Measurements from ENCODE around the gene BEND3.
"Not testable (repeated sequence)": the region's sequence is repeated elsewhere in the genome, so short reads cannot be mapped to it uniquely, and the experiment has no call there.

Gene BEND3

DNA sequence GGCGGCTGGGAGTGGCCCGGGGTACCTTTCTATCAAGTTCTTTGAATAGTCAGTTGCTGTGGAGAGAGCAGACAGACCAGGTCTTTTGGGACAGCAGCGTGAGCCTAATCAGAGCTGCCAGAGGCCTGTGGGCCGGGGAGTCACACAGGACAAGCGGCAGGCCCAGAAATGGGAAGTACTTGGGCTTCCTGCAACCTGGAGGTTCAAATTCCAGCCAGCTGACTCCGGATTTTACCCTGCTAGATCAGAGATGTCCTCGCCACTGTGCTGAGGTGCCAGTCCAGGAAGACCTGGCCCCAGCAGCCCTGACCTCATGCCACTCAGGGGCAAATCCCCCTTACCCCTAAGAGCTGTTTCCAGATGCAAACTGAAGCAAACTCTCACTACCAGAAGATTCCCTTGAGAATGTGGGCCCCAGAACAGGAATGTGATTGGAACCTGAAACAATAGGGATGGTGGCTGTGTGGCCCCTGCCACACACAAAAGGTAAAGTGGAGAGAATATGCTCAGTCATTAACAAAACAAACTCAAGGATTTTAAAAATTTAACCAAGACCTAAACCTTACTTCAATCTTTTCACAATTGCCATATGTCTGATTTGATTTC is 9.7 kb downstream of the BEND3 start:
- H3K27ac ChIP-seq (ENCODE audit: low read depth, low read length) = peak overlapping the region; percentile 73
- no peaks in the 10 kb centered on the region for H3K9me3 ChIP-seq (ENCODE audit: control insufficient read depth, insufficient read depth, low read length)
- H3K36me3 ChIP-seq (ENCODE audit: control insufficient read depth, insufficient read depth, low read length) = peaks cover 10% of the 10 kb centered on the region; the same call in 1 of the 2 replicates
- peaks cover 35% of the 10 kb centered on the region for H3K4me1 ChIP-seq (ENCODE audit: control insufficient read depth, insufficient read depth, low read length)
- H3K4me3 ChIP-seq (ENCODE audit: low read depth, low read length) = no peak overlapping the region
- H3K9ac ChIP-seq (ENCODE audit: low read depth, low read length) = no peak overlapping the region
- H3K27me3 ChIP-seq (ENCODE audit: control insufficient read depth, insufficient read depth, low read length) = no peaks in the 10 kb centered on the region

DNA sequence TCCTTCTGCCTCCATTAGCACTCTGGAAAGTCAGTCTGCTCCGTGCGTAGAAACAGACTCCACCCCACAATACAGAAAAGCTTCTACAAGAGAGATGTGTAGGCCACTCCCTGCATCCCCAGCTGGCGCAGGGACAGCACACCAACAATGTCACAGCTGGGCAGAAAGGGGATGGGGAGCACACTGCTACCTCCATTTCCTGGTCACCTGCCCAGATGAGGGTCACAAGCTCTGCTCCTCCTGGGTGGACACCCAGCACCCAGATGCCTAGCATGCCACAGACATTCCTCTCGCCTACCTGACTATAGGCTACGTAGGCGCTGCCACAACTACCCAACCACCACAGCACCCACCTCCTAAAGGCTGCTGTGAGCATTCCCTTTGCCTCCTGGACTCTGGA is 12.2 kb downstream of the BEND3 start:
- H3K9ac ChIP-seq (ENCODE audit: low read depth, low read length) = no peak overlapping the region
- peaks cover 19% of the 10 kb centered on the region for H3K36me3 ChIP-seq (ENCODE audit: control insufficient read depth, insufficient read depth, low read length)
- H3K27me3 ChIP-seq (ENCODE audit: control insufficient read depth, insufficient read depth, low read length) = no peaks in the 10 kb centered on the region
- peaks cover 29% of the 10 kb centered on the region for H3K4me1 ChIP-seq (ENCODE audit: control insufficient read depth, insufficient read depth, low read length)
- no peak overlapping the region for H3K4me3 ChIP-seq (ENCODE audit: low read depth, low read length)
- H3K9me3 ChIP-seq (ENCODE audit: control insufficient read depth, insufficient read depth, low read length) = no peaks in the 10 kb centered on the region
- H3K27ac ChIP-seq (ENCODE audit: low read depth, low read length) = no peak overlapping the region

DNA sequence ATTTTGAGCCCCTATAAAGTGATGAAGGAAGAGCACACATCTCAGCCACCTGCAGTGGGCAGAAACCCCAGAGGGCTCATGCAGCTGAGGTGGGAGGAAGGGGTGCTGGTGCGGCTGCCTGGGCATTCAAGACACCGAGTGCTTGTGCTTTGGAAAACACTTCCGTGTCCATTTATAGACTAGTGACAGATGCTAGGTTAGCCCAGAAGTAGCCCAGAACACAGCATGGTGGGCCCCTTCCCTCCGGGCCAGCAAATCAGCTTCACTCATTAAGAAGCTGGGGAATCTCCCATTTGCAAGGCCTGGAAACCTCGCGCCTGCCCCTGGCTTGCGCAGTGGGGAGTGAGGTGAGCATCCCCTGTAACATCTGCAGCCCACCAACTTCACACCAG is 12.9 kb downstream of the BEND3 start:
- H3K4me1 ChIP-seq (ENCODE audit: control insufficient read depth, insufficient read depth, low read length) = peaks cover 28% of the 10 kb centered on the region

DNA sequence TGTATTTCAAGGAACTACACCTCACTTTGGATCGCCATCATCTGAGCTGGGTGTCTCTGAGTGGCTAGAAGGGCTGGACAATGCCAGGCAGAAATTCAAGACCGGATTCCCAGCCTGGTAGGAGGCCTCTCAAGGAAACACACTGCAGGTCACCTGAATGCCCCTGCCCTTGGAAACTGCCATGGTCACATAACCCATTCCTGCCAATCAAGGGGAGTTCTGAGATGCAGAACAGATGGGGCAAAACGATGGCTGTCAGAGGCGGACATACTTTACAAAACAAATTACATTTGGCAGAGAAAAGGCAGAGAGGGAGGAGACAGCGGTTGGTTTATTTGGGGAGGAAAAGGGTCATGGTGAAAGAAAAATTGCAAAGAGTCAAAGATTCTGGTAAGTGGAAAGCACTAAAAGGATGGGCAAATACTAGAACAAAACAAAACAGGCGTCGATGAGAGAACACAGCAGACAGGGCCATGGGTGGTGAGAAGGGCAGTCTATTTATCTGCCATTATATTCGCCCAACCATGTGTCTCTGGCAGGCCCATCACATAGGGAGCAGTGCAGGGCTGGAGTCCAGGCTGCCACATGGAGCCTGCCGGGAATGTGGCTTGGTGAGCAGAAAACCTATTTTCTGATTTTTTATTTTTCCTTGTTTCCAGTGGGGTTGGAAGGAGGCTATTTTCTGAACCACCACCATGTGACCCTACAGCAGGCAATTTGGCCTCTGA is 13.5 kb downstream of the BEND3 start:
- H3K4me3 ChIP-seq (ENCODE audit: low read depth, low read length) = no peak overlapping the region
- peaks cover 28% of the 10 kb centered on the region for H3K4me1 ChIP-seq (ENCODE audit: control insufficient read depth, insufficient read depth, low read length)
- no peak overlapping the region for H3K27ac ChIP-seq (ENCODE audit: low read depth, low read length)
- H3K9ac ChIP-seq (ENCODE audit: low read depth, low read length) = no peak overlapping the region
- H3K36me3 ChIP-seq (ENCODE audit: control insufficient read depth, insufficient read depth, low read length) = peaks cover 23% of the 10 kb centered on the region
- no peaks in the 10 kb centered on the region for H3K27me3 ChIP-seq (ENCODE audit: control insufficient read depth, insufficient read depth, low read length)
- no peaks in the 10 kb centered on the region for H3K9me3 ChIP-seq (ENCODE audit: control insufficient read depth, insufficient read depth, low read length)

More for the DNA sequence above, 12.9 kb downstream of the BEND3 start:
- Histone ChIP-seq H3K4me3 (ENCODE audit: low read depth, low read length) (no peak overlapping the region), H3K9ac (ENCODE audit: low read depth, low read length) (no peak overlapping the region), H3K27ac (ENCODE audit: low read depth, low read length) (no peak overlapping the region), H3K36me3 (ENCODE audit: control insufficient read depth, insufficient read depth, low read length) (peaks cover 20% of the 10 kb centered on the region), H3K9me3 (ENCODE audit: control insufficient read depth, insufficient read depth, low read length) (no peaks in the 10 kb centered on the region), H3K27me3 (ENCODE audit: control insufficient read depth, insufficient read depth, low read length) (no peaks in the 10 kb centered on the region)

DNA sequence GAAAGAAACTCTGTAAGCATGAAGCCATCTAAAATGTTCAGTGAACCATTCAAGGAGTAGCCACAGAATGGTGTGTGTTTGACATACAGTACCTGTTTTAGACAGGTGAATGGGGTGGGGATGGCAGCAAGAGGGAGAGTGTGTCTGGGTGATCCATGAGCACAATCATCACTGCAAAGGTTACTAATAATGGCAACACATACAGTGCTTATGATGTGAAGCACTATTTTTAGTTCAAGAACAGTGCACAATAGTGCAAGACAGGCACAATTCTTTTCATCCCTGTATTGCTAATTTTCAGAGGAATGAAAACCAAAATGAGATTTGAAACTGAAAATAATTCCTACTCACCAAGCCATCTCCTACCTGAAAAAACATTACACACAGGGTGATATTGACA is 14.1 kb downstream of the BEND3 start:
- Histone ChIP-seq H3K9me3 (ENCODE audit: control insufficient read depth, insufficient read depth, low read length) (no peaks in the 10 kb centered on the region), H3K4me1 (ENCODE audit: control insufficient read depth, insufficient read depth, low read length) (peaks cover 23% of the 10 kb centered on the region), H3K27me3 (ENCODE audit: control insufficient read depth, insufficient read depth, low read length) (no peaks in the 10 kb centered on the region), H3K9ac (ENCODE audit: low read depth, low read length) (no peak overlapping the region), H3K36me3 (ENCODE audit: control insufficient read depth, insufficient read depth, low read length) (peaks cover 29% of the 10 kb centered on the region), H3K27ac (ENCODE audit: low read depth, low read length) (no peak overlapping the region), H3K4me3 (ENCODE audit: low read depth, low read length) (no peak overlapping the region)

DNA sequence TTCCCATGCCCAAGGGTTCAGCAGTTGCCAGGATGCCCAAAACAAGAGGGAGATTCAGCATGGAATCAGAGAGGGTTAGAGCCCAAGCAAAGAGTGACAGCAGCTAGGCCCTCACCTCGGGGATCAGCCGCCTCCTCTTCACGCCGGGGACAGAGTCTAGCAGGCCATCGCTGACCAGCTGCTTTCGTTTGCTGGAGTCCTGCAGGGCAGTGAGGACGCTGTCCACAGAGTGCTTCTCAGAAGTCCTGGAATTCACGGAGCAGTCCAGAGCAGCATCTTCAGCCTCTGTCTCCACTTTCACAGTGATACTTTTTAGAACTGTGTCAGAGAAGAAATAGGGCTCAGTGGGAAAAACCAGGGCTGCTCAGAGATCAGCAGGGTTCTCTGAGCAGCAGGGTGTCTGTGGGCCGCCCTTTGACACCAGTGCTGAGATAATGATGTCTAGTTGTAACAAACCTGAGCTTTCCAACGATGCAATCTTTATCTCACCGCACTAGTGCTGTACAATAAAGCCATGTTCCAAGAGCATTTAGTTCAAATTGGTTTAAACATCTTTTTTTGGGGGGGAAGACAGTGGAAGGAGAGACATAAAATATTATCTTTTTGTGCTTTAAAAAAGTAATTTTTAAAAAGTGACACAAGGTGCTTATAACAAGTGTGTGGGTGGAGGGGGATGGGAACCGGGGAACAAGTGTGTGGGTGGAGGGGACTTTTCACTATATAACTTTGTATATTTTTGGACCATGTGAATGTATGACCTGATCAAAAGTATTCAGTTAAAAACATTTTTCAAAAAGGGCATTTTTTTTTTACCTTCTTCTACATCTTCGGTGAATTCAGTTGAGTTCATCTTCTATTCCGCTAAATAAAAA is 16.6 kb downstream of the BEND3 start:
- Histone ChIP-seq H3K27me3 (ENCODE audit: control insufficient read depth, insufficient read depth, low read length) (no peaks in the 10 kb centered on the region), H3K4me1 (ENCODE audit: control insufficient read depth, insufficient read depth, low read length) (peaks cover 13% of the 10 kb centered on the region), H3K9ac (ENCODE audit: low read depth, low read length) (no peak overlapping the region), H3K27ac (ENCODE audit: low read depth, low read length) (no peak overlapping the region), H3K36me3 (ENCODE audit: control insufficient read depth, insufficient read depth, low read length) (peaks cover 49% of the 10 kb centered on the region), H3K9me3 (ENCODE audit: control insufficient read depth, insufficient read depth, low read length) (no peaks in the 10 kb centered on the region), H3K4me3 (ENCODE audit: low read depth, low read length) (no peak overlapping the region)

DNA sequence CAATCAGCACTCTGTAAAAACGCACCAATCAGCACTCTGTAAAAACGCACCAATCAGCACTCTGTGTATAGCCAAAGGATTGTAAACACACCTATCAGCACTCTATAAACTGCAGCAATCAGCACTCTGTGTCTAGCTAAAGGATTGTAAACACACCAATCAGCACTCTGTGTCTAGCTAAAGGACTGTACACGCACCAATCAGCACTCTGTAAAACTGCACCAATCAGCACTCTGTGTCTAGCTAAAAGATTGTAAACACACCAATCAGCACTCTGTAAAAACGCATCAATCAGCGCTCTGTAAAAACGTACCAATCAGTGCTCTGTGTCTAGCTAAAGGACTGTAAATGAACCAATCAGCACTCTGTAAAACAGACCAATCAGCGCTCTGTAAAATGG is 30.9 kb downstream of the BEND3 start:
- not testable (repeated sequence) for H3K9ac ChIP-seq (ENCODE audit: low read depth, low read length); H3K4me3 ChIP-seq (ENCODE audit: low read depth, low read length); H3K27ac ChIP-seq (ENCODE audit: low read depth, low read length); H3K9me3 ChIP-seq (ENCODE audit: control insufficient read depth, insufficient read depth, low read length); H3K4me1 ChIP-seq (ENCODE audit: control insufficient read depth, insufficient read depth, low read length); H3K27me3 ChIP-seq (ENCODE audit: control insufficient read depth, insufficient read depth, low read length)
- peaks cover 59% of the 10 kb centered on the region for H3K36me3 ChIP-seq (ENCODE audit: control insufficient read depth, insufficient read depth, low read length)

DNA sequence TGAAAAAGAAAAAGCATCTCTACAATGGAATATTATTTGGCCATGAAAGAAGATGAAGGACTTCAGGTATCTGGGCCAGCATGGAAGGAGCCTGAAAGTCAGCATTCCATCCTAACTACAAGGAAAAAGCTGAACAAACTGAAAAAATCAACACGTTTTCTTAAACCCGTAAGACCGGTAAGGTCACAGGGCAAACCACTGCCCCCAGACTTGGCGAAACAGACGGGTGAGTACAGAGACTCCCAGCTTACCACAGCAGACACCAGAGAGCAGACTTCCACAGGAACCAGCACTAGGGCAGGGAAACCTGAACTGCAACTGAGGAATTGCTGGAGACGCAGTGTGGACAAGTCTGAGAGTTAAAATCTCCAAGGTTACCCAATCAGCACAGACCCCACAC is 31.4 kb downstream of the BEND3 start:
- Histone ChIP-seq H3K9me3 (ENCODE audit: control insufficient read depth, insufficient read depth, low read length) (0 out of 2 replicates have a peak, but pooled peaks cover 2% of the 10 kb centered on the region), H3K4me3 (ENCODE audit: low read depth, low read length) (no peak overlapping the region), H3K4me1 (ENCODE audit: control insufficient read depth, insufficient read depth, low read length) (no peaks in the 10 kb centered on the region), H3K27ac (ENCODE audit: low read depth, low read length) (no peak overlapping the region), H3K27me3 (ENCODE audit: control insufficient read depth, insufficient read depth, low read length) (no peaks in the 10 kb centered on the region), H3K36me3 (ENCODE audit: control insufficient read depth, insufficient read depth, low read length) (peaks cover 63% of the 10 kb centered on the region), H3K9ac (ENCODE audit: low read depth, low read length) (no peak overlapping the region)

DNA sequence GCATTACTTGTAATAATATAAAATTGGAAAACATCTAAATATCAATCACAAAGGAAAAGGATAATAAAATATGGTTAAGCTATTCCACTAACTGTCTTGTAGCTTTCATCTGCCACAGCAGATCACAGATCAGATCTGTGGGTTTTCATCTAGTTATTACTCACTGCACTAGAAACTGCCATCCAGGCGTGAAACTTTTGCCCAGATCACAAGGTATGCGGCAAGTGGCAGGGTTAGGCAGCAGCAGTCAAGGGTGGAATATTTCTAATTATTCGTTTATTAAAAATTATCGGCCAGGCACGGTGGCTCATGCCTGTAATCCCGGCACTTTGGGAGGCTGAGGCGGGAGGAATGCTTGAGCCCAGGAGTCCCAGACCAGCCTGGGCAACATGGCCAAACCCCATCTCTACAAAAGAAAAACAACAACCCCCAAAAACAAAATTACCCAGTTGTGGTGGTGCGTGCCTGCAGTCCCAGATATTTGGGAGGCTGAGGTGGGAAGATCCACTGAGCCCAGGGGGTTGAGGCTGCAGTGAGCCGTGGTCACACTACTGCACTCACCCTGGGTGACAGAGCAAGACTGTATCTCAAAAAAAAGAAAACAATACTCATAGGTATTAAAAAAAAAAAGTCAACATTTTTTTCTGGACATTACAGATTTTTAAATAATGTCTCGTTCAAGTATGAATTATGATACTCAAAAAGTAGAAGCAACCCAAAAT is 32.1 kb downstream of the BEND3 start:
- Histone ChIP-seq H3K27ac (ENCODE audit: low read depth, low read length) (no peak overlapping the region), H3K4me1 (ENCODE audit: control insufficient read depth, insufficient read depth, low read length) (no peaks in the 10 kb centered on the region), H3K9me3 (ENCODE audit: control insufficient read depth, insufficient read depth, low read length) (0 out of 2 replicates have a peak, but pooled peaks cover 2% of the 10 kb centered on the region), H3K4me3 (ENCODE audit: low read depth, low read length) (no peak overlapping the region), H3K9ac (ENCODE audit: low read depth, low read length) (no peak overlapping the region), H3K36me3 (ENCODE audit: control insufficient read depth, insufficient read depth, low read length) (peaks cover 63% of the 10 kb centered on the region), H3K27me3 (ENCODE audit: control insufficient read depth, insufficient read depth, low read length) (no peaks in the 10 kb centered on the region)

DNA sequence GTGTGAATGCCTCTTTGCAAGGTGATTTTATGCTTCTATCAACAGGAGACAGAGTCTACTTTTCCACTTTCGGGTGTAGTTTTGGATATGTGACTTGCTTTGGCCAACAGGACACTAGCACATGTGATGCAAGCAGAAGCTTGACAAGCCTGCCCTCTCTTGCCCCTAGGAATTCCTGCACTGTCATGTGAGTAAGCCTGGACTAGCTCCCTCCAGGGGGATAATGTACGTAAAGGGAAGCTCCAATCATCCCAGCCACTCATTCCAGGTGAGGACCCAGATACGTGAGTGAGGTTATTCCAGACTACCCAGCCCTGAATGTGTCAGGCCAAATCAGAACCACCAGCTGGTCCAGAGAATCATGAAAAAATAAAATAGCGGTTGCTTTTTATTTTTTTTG is 33.3 kb downstream of the BEND3 start:
- Histone ChIP-seq H3K27ac (ENCODE audit: low read depth, low read length) (peak overlapping the region; percentile 12), H3K27me3 (ENCODE audit: control insufficient read depth, insufficient read depth, low read length) (no peaks in the 10 kb centered on the region)

More for the DNA sequence above, 33.3 kb downstream of the BEND3 start:
- H3K9ac ChIP-seq (ENCODE audit: low read depth, low read length) = no peak overlapping the region
- 0 out of 2 replicates have a peak, but pooled peaks cover 2% of the 10 kb centered on the region for H3K9me3 ChIP-seq (ENCODE audit: control insufficient read depth, insufficient read depth, low read length)
- H3K4me3 ChIP-seq (ENCODE audit: low read depth, low read length) = no peak overlapping the region
- peaks cover 65% of the 10 kb centered on the region for H3K36me3 ChIP-seq (ENCODE audit: control insufficient read depth, insufficient read depth, low read length)
- H3K4me1 ChIP-seq (ENCODE audit: control insufficient read depth, insufficient read depth, low read length) = no peaks in the 10 kb centered on the region
